ENCODE results near the gene SDK1. TPM values are rescaled to one million over a fixed set of nuclear protein-coding genes. Genes with fewer than 3 reads are reported as not detected.

Gene SDK1
- total RNA-seq, 4 donors from 2014 or later = 1.2 to 1.8 (median 1.5) TPM

GRCh38 chr7:4115442-4115841, 814.4 kb downstream of the SDK1 start:
- Histone ChIP-seq H3K27ac (no peak overlapping the region), H3K4me1 (no peaks in the 10 kb centered on the region), H3K27me3 (no peaks in the 10 kb centered on the region), H3K4me3 (no peak overlapping the region), H3K36me3 (no peaks in the 10 kb centered on the region), H3K9me3 (no peaks in the 10 kb centered on the region)
- no peak for ATAC-seq
- no peak for DNase-seq
- intact Hi-C loops (cut with DNase I; ENCODE audit: low total_unique reads) (no loop called here), in situ Hi-C loops (cut with MboI; ENCODE audit: low sequenced_read_pairs in 4 of 4) (no loop called here)
- no peak for TF ChIP-seq POLR2A (IDR thresholded peaks at IDR 0.05)
- no peak for TF ChIP-seq CTCF (IDR thresholded peaks at IDR 0.05 in 4 of 5, conservative IDR thresholded peaks at IDR 0.05 in 1 of 5)

- ATAC-seq (no peak), DNase-seq (no peak)
- Histone ChIP-seq H3K9me3 (no peaks in the 10 kb centered on the region), H3K36me3 (no peaks in the 10 kb centered on the region), H3K4me3 (no peak overlapping the region), H3K4me1 (no peaks in the 10 kb centered on the region), H3K27ac (no peak overlapping the region), H3K27me3 (no peaks in the 10 kb centered on the region)
- TF ChIP-seq POLR2A (IDR thresholded peaks at IDR 0.05) (no peak), CTCF (IDR thresholded peaks at IDR 0.05 in 4 of 5, conservative IDR thresholded peaks at IDR 0.05 in 1 of 5) (no peak)
- intact Hi-C loops (cut with DNase I; ENCODE audit: low total_unique reads) (no loop called here), in situ Hi-C loops (cut with MboI; ENCODE audit: low sequenced_read_pairs in 4 of 4) (no loop called here)
Observed at GRCh38 chr7:4115941-4116610, 815.0 kb downstream of the SDK1 start.

DNA sequence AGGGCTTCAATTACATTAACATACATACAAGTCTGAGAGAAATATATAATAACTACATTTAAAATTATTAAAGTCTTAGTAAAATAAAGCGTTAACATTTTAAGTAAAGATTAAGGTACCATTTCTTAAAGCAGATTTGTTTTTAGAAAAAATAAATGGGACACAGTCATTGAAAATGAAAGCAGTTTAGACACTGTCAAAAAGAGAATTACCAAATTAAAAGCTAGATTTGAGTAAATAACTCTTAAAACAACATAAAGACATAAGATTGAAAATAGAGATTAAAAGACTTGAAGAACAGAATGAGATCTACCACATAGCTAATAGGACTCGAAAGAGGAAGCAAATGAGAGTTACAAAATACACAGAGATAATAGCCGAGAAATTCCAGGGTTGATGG, 818.8 kb downstream of the SDK1 start:
- in situ Hi-C loops (cut with MboI; ENCODE audit: low sequenced_read_pairs in 4 of 4) (no loop called here), intact Hi-C loops (cut with DNase I; ENCODE audit: low total_unique reads) (no loop called here)
- no peak for DNase-seq
- no peak for TF ChIP-seq CTCF (IDR thresholded peaks at IDR 0.05 in 4 of 5, conservative IDR thresholded peaks at IDR 0.05 in 1 of 5)
- TF ChIP-seq POLR2A (IDR thresholded peaks at IDR 0.05) = no peak
- H3K4me3 ChIP-seq = no peak overlapping the region
- H3K27ac ChIP-seq = no peak overlapping the region
- H3K27me3 ChIP-seq = no peaks in the 10 kb centered on the region
- H3K36me3 ChIP-seq = no peaks in the 10 kb centered on the region
- H3K4me1 ChIP-seq = no peaks in the 10 kb centered on the region
- H3K9me3 ChIP-seq = no peaks in the 10 kb centered on the region
- ATAC-seq = no peak

DNA sequence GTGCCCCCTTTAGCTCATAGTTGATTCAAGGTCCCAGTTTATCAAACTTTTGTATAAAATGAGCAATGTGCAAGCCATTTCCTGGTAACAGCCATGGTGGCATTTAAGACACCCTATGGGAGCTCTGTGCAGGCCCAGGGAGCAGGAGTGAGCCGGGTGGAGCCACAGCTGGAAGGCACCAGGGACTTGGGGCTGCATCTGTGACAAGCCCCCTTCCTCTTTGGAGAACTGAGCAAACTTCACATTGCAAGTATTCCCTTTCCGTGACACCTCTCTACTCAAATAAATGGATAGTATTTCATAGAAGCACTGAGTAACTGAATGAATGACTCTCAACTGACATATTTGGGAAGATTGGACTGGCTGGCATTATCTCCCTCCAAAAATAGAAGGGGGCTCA, 822.3 kb downstream of the SDK1 start:
- H3K9me3 ChIP-seq = no peaks in the 10 kb centered on the region
- in situ Hi-C loops (cut with MboI; ENCODE audit: low sequenced_read_pairs in 4 of 4) (no loop called here), intact Hi-C loops (cut with DNase I; ENCODE audit: low total_unique reads) (no loop called here)
- DNase-seq = no peak
- no peaks in the 10 kb centered on the region for H3K4me1 ChIP-seq
- H3K36me3 ChIP-seq = no peaks in the 10 kb centered on the region
- H3K27ac ChIP-seq = no peak overlapping the region
- no peak for ATAC-seq
- no peak overlapping the region for H3K4me3 ChIP-seq
- H3K27me3 ChIP-seq = no peaks in the 10 kb centered on the region
- no peak for TF ChIP-seq POLR2A (IDR thresholded peaks at IDR 0.05)
- no peak for TF ChIP-seq CTCF (IDR thresholded peaks at IDR 0.05 in 4 of 5, conservative IDR thresholded peaks at IDR 0.05 in 1 of 5)

- TF ChIP-seq CTCF (IDR thresholded peaks at IDR 0.05 in 4 of 5, conservative IDR thresholded peaks at IDR 0.05 in 1 of 5) = no peak
- TF ChIP-seq POLR2A (IDR thresholded peaks at IDR 0.05) = no peak
- H3K27ac ChIP-seq = no peak overlapping the region
- intact Hi-C loops (cut with DNase I; ENCODE audit: low total_unique reads) (no loop called here), in situ Hi-C loops (cut with MboI; ENCODE audit: low sequenced_read_pairs in 4 of 4) (no loop called here)
- H3K27me3 ChIP-seq = no peaks in the 10 kb centered on the region
- ATAC-seq = no peak
- H3K36me3 ChIP-seq = no peaks in the 10 kb centered on the region
- no peaks in the 10 kb centered on the region for H3K4me1 ChIP-seq
- no peak for DNase-seq
- no peaks in the 10 kb centered on the region for H3K9me3 ChIP-seq
- no peak overlapping the region for H3K4me3 ChIP-seq
Observed at GRCh38 chr7:4123823-4124222, 822.8 kb downstream of the SDK1 start.
